Thymus (tissue), 11 donors: ENCODE measurements around the gene USP2. TPM values are rescaled to one million over a fixed set of nuclear protein-coding genes. Genes with fewer than 3 reads are reported as not detected.
A peak's percentile ranks its signal among the peaks of the same experiment; 100 is the strongest.

Experiments
- DNase-seq, 9 donors: peaks; one replicate each; pipeline ENCODE4 v3.0.0-alpha.2; 2013; ENCODE audit warnings: low spot score in 9 of 9, low read depth in 6 of 9, missing footprints in 1 of 9
- H3K27ac ChIP-seq, 2 donors: one replicate each; pipeline ENCODE4 v1.5.1; 2013; ENCODE audit warnings: control low read depth in 1 of 2, low read depth in 1 of 2, low read length in 1 of 2, mild to moderate bottlenecking in 1 of 2, moderate library complexity in 1 of 2
- H3K27me3 ChIP-seq, 2 donors: one replicate each; pipeline ENCODE4 v1.5.1; 2013; ENCODE audit warnings: low read length in 1 of 2; ENCODE audit not compliant: control insufficient read depth in 2 of 2, insufficient read depth in 1 of 2
- H3K36me3 ChIP-seq, 2 donors: one replicate each; pipeline ENCODE4 v1.5.1; 2013; ENCODE audit warnings: low read length in 1 of 2, mild to moderate bottlenecking in 1 of 2, moderate library complexity in 1 of 2; ENCODE audit not compliant: control insufficient read depth in 2 of 2, insufficient read depth in 2 of 2
- H3K4me1 ChIP-seq, 2 donors: one replicate each; pipeline ENCODE4 v1.5.1; 2013; ENCODE audit warnings: low read length in 2 of 2; ENCODE audit not compliant: control insufficient read depth in 2 of 2, insufficient read depth in 2 of 2
- H3K4me3 ChIP-seq, 2 donors: one replicate each; pipeline ENCODE4 v1.5.1; 2013; ENCODE audit warnings: low read length in 2 of 2, control low read depth in 1 of 2, mild to moderate bottlenecking in 1 of 2
- H3K9me3 ChIP-seq, 2 donors: one replicate each; pipeline ENCODE4 v1.5.1; 2013; ENCODE audit warnings: low read length in 1 of 2, mild to moderate bottlenecking in 1 of 2; ENCODE audit not compliant: control insufficient read depth in 2 of 2, insufficient read depth in 1 of 2
- WGBS: extraction: QIAGEN DNeasy Blood & Tissue Kit; methylation state at CpG from one replicate; pipeline ENCODE4 v1.1.7; 2013; 5-methylcytosine and 5-hydroxymethylcytosine counted together
- polyA plus RNA-seq: library from polyadenylated mRNA; stranded (reverse); fragments of 200-250 nt; gene quantifications from one replicate; pipeline ENCODE4 v1.2.3, GENCODE V29; 2013
- total RNA-seq: library from RNA; stranded (reverse); fragments of 120-200 nt; gene quantifications from one replicate; pipeline ENCODE4 v1.2.4, GENCODE V29; 2013
- donor health status: healthy.

The USP2 gene
- total and polyA plus RNA-seq, 2 donors = 0.19 to 1.2 TPM

DNA sequence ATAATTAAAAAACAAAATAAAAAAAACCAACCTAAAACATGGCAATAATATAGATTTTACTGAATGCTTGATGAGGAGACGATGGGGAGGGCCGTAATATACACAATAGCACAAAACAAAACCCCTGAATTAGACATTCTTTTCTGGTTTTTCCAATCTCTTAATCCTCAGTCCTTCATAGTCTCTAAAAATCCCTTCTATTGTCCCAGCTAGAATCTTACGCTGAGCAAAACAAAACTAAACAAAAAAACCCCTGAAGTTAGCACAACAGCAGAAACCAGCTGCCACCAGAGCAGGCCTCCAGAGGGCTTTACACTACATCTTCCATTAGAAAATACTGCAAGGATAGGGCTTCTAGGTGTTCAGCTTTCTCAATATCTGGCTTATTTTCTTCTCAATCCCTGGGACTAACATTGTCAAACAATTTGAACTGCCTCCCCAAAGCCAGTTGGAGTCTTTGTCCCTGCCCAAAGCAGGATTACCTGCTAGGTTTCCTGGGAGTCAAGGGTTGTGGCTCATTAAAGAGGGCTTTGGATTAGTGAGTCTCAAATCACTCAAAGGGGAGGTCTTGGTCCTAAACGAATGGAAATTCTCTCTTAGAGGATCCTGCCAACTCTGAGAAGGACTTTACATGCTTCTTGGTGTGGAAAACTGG lies 49.3 kb downstream of the USP2 start:
- no peak for DNase-seq
- Histone ChIP-seq H3K4me1 (peaks cover 16% of the 10 kb centered on the region in 2 donors), H3K4me3 (no peak overlapping the region), H3K27ac (no peak overlapping the region), H3K9me3 (no peaks in the 10 kb centered on the region), H3K36me3 (peaks cover 6 to 9% of the 10 kb centered on the region in 2 donors), H3K27me3 (no peaks in the 10 kb centered on the region)
- WGBS = 94% methylated on average over 4 of the region's 4 CpGs

GRCh38 chr11:119330237-119330636 lies 51.3 kb downstream of the USP2 start:
- Histone ChIP-seq H3K36me3 (no peaks in the 10 kb centered on the region), H3K9me3 (no peaks in the 10 kb centered on the region), H3K27me3 (no peaks in the 10 kb centered on the region), H3K27ac (no peak overlapping the region), H3K4me1 (peaks cover 9 to 12% of the 10 kb centered on the region in 2 donors), H3K4me3 (no peak overlapping the region)
- DNase-seq = no peak
- 23% methylated on average over 1 of the region's 1 CpG for WGBS

GRCh38 chr11:119329320-119329719 lies 52.2 kb downstream of the USP2 start:
- Histone ChIP-seq H3K27me3 (no peaks in the 10 kb centered on the region), H3K4me3 (no peak overlapping the region), H3K4me1 (peaks cover 3 to 5% of the 10 kb centered on the region in 2 donors), H3K27ac (no peak overlapping the region), H3K9me3 (no peaks in the 10 kb centered on the region), H3K36me3 (no peaks in the 10 kb centered on the region)
- DNase-seq = no peak
- 88% methylated on average over 2 of the region's 2 CpGs for WGBS

- H3K27ac ChIP-seq = no peak overlapping the region
- H3K4me3 ChIP-seq = no peak overlapping the region
- 87% methylated on average over 4 of the region's 4 CpGs for WGBS
- peaks cover 8 to 24% of the 10 kb centered on the region in 2 donors for H3K27me3 ChIP-seq
- H3K4me1 ChIP-seq = peaks cover 12 to 26% of the 10 kb centered on the region in 2 donors
- H3K36me3 ChIP-seq = no peaks in the 10 kb centered on the region
- no peaks in the 10 kb centered on the region for H3K9me3 ChIP-seq
- no peak for DNase-seq
Observed at GRCh38 chr11:119324189-119324588, 57.3 kb downstream of the USP2 start.

GRCh38 chr11:119323532-119324033 lies 57.9 kb downstream of the USP2 start:
- H3K36me3 ChIP-seq = no peaks in the 10 kb centered on the region
- H3K27me3 ChIP-seq = peaks cover 12 to 30% of the 10 kb centered on the region in 2 donors
- H3K9me3 ChIP-seq = no peaks in the 10 kb centered on the region
- peak in 5 of 9 donors; percentile 61 to 86 (median 78) for DNase-seq
- peaks cover 13 to 33% of the 10 kb centered on the region in 2 donors for H3K4me1 ChIP-seq
- WGBS = 33% methylated on average over 8 of the region's 8 CpGs
- no peak overlapping the region for H3K4me3 ChIP-seq
- no peak overlapping the region for H3K27ac ChIP-seq

DNA sequence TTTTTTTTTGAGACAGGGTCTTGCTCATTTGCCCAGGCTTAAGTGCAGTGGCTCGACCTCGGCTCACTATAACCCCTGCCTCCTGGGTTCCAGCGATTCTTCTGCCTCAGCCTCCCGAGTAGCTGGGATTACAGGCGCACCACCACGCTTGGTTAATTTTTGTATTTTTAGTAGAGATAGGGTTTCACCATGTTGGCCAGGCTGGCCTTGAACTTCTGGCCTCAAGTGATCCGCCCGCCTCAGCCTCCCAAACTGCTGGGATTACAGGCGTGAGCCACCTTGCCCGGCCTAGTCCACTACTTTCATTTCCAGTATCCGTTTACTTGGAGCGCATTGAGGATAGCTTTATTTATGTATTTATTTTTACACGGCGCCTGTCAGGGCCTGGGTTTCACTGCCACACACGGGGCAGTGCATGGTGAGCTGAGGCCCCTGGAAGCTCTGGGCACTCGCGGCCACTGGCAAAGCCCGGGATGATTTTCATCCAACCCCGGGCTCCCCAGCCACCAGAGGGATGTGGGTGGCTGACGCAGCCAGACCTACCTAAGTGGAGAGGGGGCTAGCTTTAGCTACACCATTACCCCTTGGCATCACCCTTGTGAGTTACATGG lies 58.5 kb downstream of the USP2 start:
- Histone ChIP-seq H3K4me1 (peaks cover 13 to 38% of the 10 kb centered on the region in 2 donors), H3K4me3 (no peak overlapping the region), H3K9me3 (no peaks in the 10 kb centered on the region), H3K36me3 (no peaks in the 10 kb centered on the region), H3K27me3 (peaks cover 17 to 35% of the 10 kb centered on the region in 2 donors), H3K27ac (no peak overlapping the region)
- no peak for DNase-seq
- 94% methylated on average over 19 of the region's 20 CpGs for WGBS

- Histone ChIP-seq H3K27me3 (peaks cover 23 to 42% of the 10 kb centered on the region in 2 donors), H3K36me3 (no peaks in the 10 kb centered on the region), H3K4me3 (no peak overlapping the region), H3K9me3 (no peaks in the 10 kb centered on the region), H3K27ac (no peak overlapping the region), H3K4me1 (peaks cover 15 to 45% of the 10 kb centered on the region in 2 donors)
- 78% methylated on average over 6 of the region's 6 CpGs for WGBS
- DNase-seq = no peak
Observed at GRCh38 chr11:119322360-119322739, 59.1 kb downstream of the USP2 start.

GRCh38 chr11:119320776-119321524 lies 60.5 kb downstream of the USP2 start:
- H3K4me3 ChIP-seq = peak overlapping the region; percentile 44 to 60
- DNase-seq = peak in 2 of 9 donors; percentile 56 to 75
- 4% methylated on average over 60 of the region's 60 CpGs for WGBS

More at GRCh38 chr11:119320776-119321524, 60.5 kb downstream of the USP2 start:
- H3K9me3 ChIP-seq = peaks cover 0 to 7% of the 10 kb centered on the region in 2 donors
- H3K36me3 ChIP-seq = no peaks in the 10 kb centered on the region
- peak overlapping the region; percentile 58 to 85 for H3K27ac ChIP-seq
- H3K4me1 ChIP-seq = peaks cover 24 to 57% of the 10 kb centered on the region in 2 donors
- H3K27me3 ChIP-seq = peaks cover 36 to 56% of the 10 kb centered on the region in 2 donors
